Erythroblast (primary cell): ENCODE measurements around the gene IGSF23.

Experiments
- GATA1 ChIP-seq: IDR thresholded peaks from 2 replicates; pipeline ENCODE4 v1.6.1; 2011; ENCODE audit warnings: low read depth, mild to moderate bottlenecking, control low read depth, low read length, moderate library complexity
- POLR2A ChIP-seq: IDR thresholded peaks from 2 replicates; pipeline ENCODE4 v1.6.1; 2011; ENCODE audit warnings: mild to moderate bottlenecking, low read length

- TF ChIP-seq POLR2A: no peak
- no peak for TF ChIP-seq GATA1
Observed at GRCh38 chr19:44681992-44682790, 68.8 kb downstream of the IGSF23 start.
